Pons (tissue), 1 donor: ENCODE results near the gene CRAMP1.
"Not testable (repeated sequence)": the region's sequence is repeated elsewhere in the genome, so short reads cannot be mapped to it uniquely, and the experiment has no call there.

Source experiments
- DNase-seq: peaks from one replicate; pipeline ENCODE4 v3.0.0-alpha.2; 2016; ENCODE audit warnings: low spot score

CRAMP1 gene, protein sequence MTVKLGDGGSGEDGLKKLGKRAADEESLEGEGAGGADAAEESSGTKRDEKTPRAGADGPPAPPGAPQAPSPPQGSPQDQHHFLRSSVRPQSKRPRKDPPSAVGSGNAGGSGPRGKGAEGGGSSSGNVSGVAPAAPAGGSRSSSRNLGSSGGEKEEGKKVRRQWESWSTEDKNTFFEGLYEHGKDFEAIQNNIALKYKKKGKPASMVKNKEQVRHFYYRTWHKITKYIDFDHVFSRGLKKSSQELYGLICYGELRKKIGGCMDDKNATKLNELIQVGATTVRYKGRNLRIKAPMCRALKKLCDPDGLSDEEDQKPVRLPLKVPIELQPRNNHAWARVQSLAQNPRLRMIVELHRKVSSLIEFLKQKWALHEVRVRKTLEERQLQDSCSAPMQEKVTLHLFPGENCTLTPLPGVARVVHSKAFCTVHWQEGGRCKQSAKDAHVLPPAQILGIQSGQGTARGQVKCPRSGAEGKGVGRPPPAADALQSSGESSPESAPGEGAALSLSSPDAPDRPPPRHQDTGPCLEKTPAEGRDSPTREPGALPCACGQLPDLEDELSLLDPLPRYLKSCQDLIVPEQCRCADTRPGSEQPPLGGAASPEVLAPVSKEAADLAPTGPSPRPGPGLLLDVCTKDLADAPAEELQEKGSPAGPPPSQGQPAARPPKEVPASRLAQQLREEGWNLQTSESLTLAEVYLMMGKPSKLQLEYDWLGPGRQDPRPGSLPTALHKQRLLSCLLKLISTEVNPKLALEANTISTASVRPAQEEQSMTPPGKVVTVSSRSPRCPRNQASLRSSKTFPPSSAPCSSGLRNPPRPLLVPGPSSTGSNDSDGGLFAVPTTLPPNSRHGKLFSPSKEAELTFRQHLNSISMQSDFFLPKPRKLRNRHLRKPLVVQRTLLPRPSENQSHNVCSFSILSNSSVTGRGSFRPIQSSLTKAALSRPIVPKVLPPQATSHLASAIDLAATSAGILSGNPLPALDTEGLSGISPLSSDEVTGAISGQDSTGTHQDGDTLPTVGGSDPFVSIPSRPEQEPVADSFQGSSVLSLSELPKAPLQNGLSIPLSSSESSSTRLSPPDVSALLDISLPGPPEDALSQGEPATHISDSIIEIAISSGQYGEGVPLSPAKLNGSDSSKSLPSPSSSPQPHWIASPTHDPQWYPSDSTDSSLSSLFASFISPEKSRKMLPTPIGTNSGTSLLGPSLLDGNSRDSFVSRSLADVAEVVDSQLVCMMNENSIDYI (N-terminal part only)

GRCh38 chr16:1612320-1613111 lies at the start of gene CRAMP1:
CRAMP1 (plus strand) TSS chr16:1612360; CDS start chr16:1614640, 2,280 bp downstream.
- no peak for DNase-seq

DNA sequence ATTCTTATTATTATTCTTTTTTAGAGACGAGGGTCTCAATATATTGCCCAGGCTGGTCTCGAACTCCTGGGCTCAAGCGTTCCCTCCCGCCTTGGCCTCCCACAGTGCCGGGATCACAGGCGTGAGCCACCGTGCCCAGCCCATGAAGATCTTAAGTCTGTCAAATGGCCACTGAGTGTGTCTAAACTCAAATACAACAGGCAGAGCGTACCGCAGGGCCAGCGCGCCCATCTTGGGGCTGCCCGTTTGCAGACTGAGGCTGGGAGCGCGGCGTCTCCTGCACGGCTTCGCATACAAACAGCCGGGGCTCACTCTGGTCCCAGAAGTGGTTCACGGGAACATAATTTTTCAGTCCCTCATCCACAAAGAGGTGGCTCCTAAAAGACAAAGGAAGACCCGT lies 48.4 kb upstream of the CRAMP1 start:
- DNase-seq = no peak

DNA sequence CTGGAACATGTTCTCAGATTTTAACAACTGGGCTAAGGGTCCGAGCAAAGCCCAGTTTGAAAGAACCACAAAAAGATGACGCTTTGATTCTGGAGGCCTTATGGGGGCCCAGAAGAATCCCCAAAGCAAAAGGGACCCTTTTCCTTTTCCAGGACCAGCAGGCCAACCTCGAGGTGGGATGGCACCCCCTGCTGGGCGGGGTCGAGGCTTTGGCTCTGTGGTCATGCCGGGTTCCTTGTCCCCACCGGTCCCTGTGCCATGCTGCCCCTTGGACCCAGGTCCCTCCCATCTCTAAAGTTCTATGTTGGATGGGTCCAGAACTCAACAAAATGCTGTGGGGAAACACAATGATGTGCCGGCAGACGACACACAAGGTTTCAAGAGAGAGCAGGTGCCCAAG lies 47.8 kb upstream of the CRAMP1 start:
- DNase-seq = no peak

GRCh38 chr16:1565083-1565805 lies 46.9 kb upstream of the CRAMP1 start:
- DNase-seq = no peak

- DNase-seq = no peak
Observed at GRCh38 chr16:1567988-1568387, 44.2 kb upstream of the CRAMP1 start.

- no peak for DNase-seq
Observed at GRCh38 chr16:1571012-1571671, 41.0 kb upstream of the CRAMP1 start.

GRCh38 chr16:1572673-1573072 lies 39.5 kb upstream of the CRAMP1 start:
- no peak for DNase-seq

GRCh38 chr16:1573301-1573700 lies 38.9 kb upstream of the CRAMP1 start:
- no peak for DNase-seq

DNA sequence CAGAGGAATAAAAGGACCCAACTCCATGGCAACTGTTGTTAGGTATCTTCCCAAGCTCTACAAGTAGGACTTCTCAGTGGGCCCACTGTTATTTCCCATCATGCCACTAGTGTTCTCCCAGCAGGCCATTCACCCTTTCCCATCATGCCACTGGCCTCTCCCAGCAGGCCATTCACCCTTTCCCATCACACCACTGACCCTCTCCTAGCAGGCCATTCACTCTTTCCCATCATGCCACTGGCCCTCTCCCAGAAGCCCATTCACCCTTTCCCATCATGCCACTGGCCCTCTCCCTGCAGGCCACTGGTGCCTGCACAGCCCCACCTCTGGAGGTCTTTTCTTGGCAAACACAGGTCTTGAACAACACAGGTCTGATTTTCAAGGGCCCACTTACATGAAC lies 36.6 kb upstream of the CRAMP1 start:
- no peak for DNase-seq

- no peak for DNase-seq
Observed at GRCh38 chr16:1579214-1579613, 32.9 kb upstream of the CRAMP1 start.

DNA sequence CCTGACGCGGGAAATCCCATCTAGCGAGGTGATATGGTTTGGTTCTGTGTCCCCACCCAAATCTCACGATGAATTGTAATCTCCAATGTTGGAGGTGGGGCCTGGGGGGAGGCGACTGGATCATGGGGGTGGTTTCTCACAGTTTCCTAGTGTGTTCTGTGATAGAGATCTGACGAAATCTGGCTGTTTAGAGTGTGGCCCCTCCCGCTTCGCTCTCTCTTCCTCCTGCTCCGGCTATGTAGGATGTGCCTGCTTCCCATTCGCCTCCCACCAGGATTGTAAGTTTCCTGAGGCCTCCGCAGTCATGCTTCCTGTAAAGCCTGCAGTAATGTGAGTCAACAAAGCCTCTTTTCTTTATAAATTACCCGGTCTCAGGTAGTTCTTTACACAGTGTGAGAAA lies 31.9 kb upstream of the CRAMP1 start:
- no peak for DNase-seq

DNA sequence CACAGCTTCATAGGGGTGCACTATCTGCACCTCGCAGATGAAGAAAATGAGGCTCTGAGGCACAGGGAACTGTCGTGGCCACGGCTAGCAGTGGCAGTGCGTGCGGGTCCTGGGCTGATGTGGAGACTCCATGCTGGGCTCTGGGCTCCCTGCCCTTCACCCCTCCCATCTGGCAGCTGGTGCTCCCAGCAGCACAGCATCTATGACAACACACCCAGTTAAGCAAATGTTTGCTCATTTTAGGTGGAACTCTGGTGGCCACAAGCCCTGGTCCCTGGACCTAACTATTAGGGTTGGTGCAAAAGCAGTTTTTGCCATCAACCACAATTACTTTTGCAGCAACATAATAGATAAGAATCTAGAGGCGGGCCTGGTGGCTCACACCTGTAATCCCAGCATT lies 31.2 kb upstream of the CRAMP1 start:
- DNase-seq = no peak

DNA sequence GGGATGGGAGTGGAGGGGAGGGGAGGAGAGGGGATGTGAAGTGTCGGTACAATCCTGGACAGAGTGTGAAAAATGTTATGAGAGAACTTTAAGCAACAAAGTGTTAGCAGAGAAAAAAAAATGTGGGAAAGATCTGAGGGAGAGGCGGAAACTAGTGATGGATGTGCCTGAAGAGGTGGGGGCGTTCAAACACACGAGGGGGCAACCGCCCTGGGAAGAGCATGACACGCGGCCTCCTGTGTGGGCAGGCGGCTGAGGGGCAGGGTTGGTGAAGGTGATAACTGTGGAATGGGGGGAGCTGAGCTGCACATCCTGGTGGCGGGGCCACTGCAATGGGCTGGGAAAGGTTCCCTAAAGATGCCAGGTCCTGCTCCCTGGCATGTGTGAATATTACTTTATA lies 30.4 kb upstream of the CRAMP1 start:
- DNase-seq = no peak

DNA sequence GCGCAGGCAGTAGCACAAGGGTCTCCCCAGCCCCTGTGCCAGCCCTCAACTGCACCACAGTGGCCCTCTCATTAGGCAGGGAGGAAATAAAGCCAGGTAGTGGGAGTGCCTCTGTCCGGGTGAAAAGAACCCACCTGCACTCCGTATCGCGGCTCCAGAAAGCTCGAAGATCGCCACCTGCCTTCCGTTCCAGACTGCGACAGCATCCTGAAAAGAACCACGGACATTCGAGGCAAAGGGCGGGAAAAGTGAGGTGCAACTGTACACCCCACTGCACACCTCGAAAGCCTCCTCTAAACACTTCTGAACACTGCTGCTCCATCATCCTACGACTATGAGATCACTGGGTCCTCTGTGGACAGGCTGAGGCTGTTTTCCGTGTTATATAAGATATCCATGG lies 29.0 kb upstream of the CRAMP1 start:
- DNase-seq = no peak

DNA sequence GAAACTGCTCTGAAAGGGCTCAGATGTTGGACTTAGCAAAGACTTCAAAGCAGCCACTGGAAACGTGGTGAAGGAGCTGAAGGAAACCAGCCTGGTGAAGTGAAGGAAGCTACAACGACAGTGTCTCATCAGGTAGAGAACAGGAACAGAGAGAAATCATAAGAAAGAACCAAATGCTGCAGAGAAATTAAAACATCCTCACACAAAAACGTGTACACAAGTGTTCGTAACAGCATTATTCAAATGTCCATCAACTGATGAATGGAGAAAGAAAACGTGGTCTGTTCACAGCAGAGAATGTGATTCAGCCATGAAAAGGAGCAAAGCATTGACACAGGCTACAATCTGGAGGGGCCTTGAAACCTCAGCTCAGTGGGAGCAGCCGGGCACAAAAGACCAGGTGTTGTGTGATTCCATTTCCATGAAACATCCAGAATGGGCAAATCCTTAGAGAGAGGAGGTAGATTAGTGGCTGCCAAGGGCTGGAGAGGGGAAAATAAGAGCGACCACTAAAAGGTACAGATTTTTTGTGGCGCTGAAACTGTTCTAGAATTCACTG lies 27.2 kb upstream of the CRAMP1 start:
- no peak for DNase-seq

DNA sequence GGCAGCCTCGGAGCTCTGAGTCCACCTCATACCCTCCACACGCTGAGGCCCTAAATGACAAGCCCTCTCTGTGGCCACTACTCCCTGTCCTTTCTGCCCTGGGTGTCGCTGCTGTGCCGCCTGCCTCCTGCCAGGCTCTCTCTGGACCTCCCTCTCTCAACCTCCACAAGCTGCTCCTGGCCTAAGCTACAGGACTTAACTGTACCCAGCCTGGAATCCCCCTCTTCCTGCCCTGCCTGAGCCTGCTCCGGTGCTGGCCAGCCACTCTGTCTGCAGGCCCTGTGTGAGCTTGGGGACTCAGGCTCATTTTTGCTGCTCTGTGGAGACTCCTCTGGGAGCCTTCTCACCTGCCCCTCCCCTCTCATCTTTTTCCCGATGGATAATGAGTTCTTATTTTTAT lies 21.8 kb upstream of the CRAMP1 start:
- no peak for DNase-seq

DNA sequence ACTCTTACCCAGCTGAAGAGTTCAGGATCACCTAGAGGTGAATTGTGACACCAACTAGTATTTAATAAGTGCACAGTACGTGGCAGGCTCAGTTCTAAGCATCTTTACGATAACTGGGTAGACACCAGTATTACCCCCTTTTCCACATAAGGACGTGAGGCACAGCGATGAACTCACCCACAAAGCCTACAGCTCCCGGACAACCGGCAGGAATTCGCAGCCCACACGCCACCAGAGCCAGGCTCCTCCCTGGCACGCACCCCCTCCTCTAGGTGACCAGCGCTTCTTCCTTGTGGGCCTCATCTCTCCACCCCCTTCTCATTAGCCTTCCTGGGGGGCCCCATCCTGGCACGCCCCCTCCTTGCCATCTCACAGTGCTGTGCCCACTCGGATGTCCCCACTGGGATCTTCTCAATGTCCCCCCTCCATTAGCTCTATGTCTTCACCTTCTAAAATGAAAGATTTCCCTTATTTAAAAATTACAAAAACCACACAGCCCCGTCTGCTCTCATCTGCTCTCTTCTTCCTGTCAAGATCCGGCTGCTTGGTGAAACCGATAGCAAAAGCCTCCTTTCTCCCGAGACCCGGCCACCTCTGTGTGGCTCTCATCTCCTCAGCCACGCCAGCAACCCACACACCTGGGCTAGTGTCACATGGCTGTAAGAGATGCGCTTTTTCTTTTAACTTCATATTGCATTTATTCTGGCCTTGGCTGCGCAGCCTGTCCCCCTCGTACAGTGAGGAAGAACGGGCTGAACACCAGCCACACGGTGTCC lies 21.0 kb upstream of the CRAMP1 start:
- no peak for DNase-seq

GRCh38 chr16:1592446-1592845 lies 19.7 kb upstream of the CRAMP1 start:
- DNase-seq = no peak

DNA sequence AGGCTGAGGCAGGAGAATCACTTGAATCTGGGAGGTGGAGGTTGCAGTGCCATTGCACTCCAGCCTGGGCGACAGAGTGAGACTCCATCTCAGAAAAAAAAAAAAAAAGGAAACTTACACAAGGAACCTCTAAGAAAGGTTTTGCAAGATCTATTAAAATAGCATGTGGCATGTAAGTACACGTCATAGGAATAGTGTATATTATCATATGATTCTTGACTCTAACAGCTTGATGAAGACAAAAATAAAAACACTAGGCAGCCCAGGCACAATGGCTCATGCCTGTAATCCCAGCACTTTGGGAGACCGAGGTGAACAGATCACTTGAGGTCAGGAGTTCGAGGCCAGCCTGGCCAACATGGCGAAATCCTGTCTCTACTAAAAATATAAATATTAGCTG lies 16.6 kb upstream of the CRAMP1 start:
- DNase-seq = not testable (repeated sequence)
